ENCODE measurements around the gene SMKR1.
"Not testable (repeated sequence)": the region's sequence is repeated elsewhere in the genome, so short reads cannot be mapped to it uniquely, and the experiment has no call there.

SMKR1 gene

GRCh38 chr7:129501760-129502707 lies at the start of gene SMKR1:
Gene SMKR1, plus strand, starts transcription at chr7:129502531. Its CDS starts 294 bp downstream, at chr7:129502825.
- DNase-seq (ENCODE audit: low read depth), result peak; percentile 54

GRCh38 chr7:129452589-129453231 lies 49.6 kb upstream of the SMKR1 start:
- DNase-seq (ENCODE audit: low read depth), result no peak

GRCh38 chr7:129453510-129454248 lies 48.7 kb upstream of the SMKR1 start:
- DNase-seq (ENCODE audit: low read depth), result no peak

- no peak for DNase-seq (ENCODE audit: low read depth)
Observed at GRCh38 chr7:129454249-129454551, 48.1 kb upstream of the SMKR1 start.

- no peak for DNase-seq (ENCODE audit: low read depth)
Observed at GRCh38 chr7:129456421-129456820, 45.9 kb upstream of the SMKR1 start.

GRCh38 chr7:129457101-129457500 lies 45.2 kb upstream of the SMKR1 start:
- DNase-seq (ENCODE audit: low read depth), result no peak

- DNase-seq (ENCODE audit: low read depth), result no peak
Observed at GRCh38 chr7:129458171-129458570, 44.2 kb upstream of the SMKR1 start.

GRCh38 chr7:129461809-129462208 lies 40.5 kb upstream of the SMKR1 start:
- no peak for DNase-seq (ENCODE audit: low read depth)

- no peak for DNase-seq (ENCODE audit: low read depth)
Observed at GRCh38 chr7:129462420-129462819, 39.9 kb upstream of the SMKR1 start.

- no peak for DNase-seq (ENCODE audit: low read depth)
Observed at GRCh38 chr7:129464194-129464593, 38.1 kb upstream of the SMKR1 start.

- DNase-seq (ENCODE audit: low read depth), result no peak
Observed at GRCh38 chr7:129465080-129465479, 37.3 kb upstream of the SMKR1 start.

GRCh38 chr7:129466796-129467195 lies 35.5 kb upstream of the SMKR1 start:
- DNase-seq (ENCODE audit: low read depth), result no peak

GRCh38 chr7:129468087-129468486 lies 34.2 kb upstream of the SMKR1 start:
- peak; percentile 87 for DNase-seq (ENCODE audit: low read depth)

GRCh38 chr7:129468547-129468946 lies 33.8 kb upstream of the SMKR1 start:
- DNase-seq (ENCODE audit: low read depth), result no peak

- no peak for DNase-seq (ENCODE audit: low read depth)
Observed at GRCh38 chr7:129469930-129470329, 32.4 kb upstream of the SMKR1 start.

GRCh38 chr7:129470411-129470810 lies 31.9 kb upstream of the SMKR1 start:
- no peak for DNase-seq (ENCODE audit: low read depth)

- no peak for DNase-seq (ENCODE audit: low read depth)
Observed at GRCh38 chr7:129471402-129471827, 30.9 kb upstream of the SMKR1 start.

- not testable (repeated sequence) for DNase-seq (ENCODE audit: low read depth)
Observed at GRCh38 chr7:129475931-129476330, 26.4 kb upstream of the SMKR1 start.

GRCh38 chr7:129476398-129476797 lies 25.9 kb upstream of the SMKR1 start:
- DNase-seq (ENCODE audit: low read depth), result not testable (repeated sequence)

GRCh38 chr7:129479831-129480230 lies 22.5 kb upstream of the SMKR1 start:
- DNase-seq (ENCODE audit: low read depth), result no peak

GRCh38 chr7:129480674-129481363 lies 21.5 kb upstream of the SMKR1 start:
- DNase-seq (ENCODE audit: low read depth), result peak; percentile 72

- DNase-seq (ENCODE audit: low read depth), result not testable (repeated sequence)
Observed at GRCh38 chr7:129481376-129481775, 21.0 kb upstream of the SMKR1 start.

Measured in amniotic epithelial cell (primary cell).